WERI-Rb-1 (cell line): ENCODE data around the gene SHISA9.

Experiments used
- DNase-seq: peaks from one replicate; pipeline ENCODE4 v3.0.0-alpha.2; 2020
- H3K27ac ChIP-seq: fragments of 250-450 bp; sonication (Bioruptor Pico); 2 replicates; pipeline ENCODE4 v1.5.1; 2020; ENCODE audit warnings: mild to moderate bottlenecking, moderate library complexity
- H3K27me3 ChIP-seq: fragments of 250-450 bp; sonication (Bioruptor Pico); 2 replicates; pipeline ENCODE4 v1.5.1; 2021; ENCODE audit warnings: mild to moderate bottlenecking, low read depth, moderate library complexity; ENCODE audit not compliant: insufficient read depth, severe bottlenecking
- H3K36me3 ChIP-seq: fragments of 250-450 bp; sonication (Bioruptor Pico); 2 replicates; pipeline ENCODE4 v1.5.1; 2020; ENCODE audit warnings: mild to moderate bottlenecking, moderate library complexity
- H3K4me3 ChIP-seq: 2 replicates; pipeline ENCODE4 v1.5.1; 2011; ENCODE audit warnings: low read depth, mild to moderate bottlenecking, control low read depth, low read length
- H3K9me3 ChIP-seq: fragments of 250-450 bp; sonication (Bioruptor Pico); 2 replicates; pipeline ENCODE4 v1.5.1; 2021; ENCODE audit warnings: mild to moderate bottlenecking, moderate library complexity; ENCODE audit not compliant: severe bottlenecking
- CTCF ChIP-seq: IDR thresholded peaks from 2 replicates; pipeline ENCODE4 v1.5.1; 2011; ENCODE audit warnings: low read depth, mild to moderate bottlenecking, control low read depth, inconsistent platforms, low read length

SHISA9 gene

GRCh38 chr16:12878973-12879372, 22.4 kb upstream of the SHISA9 start:
- no peaks in the 10 kb centered on the region for H3K27me3 ChIP-seq
- H3K36me3 ChIP-seq = no peaks in the 10 kb centered on the region
- H3K9me3 ChIP-seq = no peaks in the 10 kb centered on the region
- no peak for TF ChIP-seq CTCF
- no peak for DNase-seq
- no peak overlapping the region for H3K4me3 ChIP-seq
- H3K27ac ChIP-seq = no peak overlapping the region

- Histone ChIP-seq H3K9me3 (no peaks in the 10 kb centered on the region), H3K27ac (no peak overlapping the region), H3K36me3 (no peaks in the 10 kb centered on the region), H3K27me3 (no peaks in the 10 kb centered on the region), H3K4me3 (no peak overlapping the region)
- no peak for DNase-seq
- TF ChIP-seq CTCF = no peak
Observed at GRCh38 chr16:12879812-12880211, 21.6 kb upstream of the SHISA9 start.

GRCh38 chr16:12881182-12881581, 20.2 kb upstream of the SHISA9 start:
- Histone ChIP-seq H3K36me3 (no peaks in the 10 kb centered on the region), H3K27ac (no peak overlapping the region), H3K9me3 (no peaks in the 10 kb centered on the region), H3K27me3 (no peaks in the 10 kb centered on the region), H3K4me3 (no peak overlapping the region)
- TF ChIP-seq CTCF = no peak
- no peak for DNase-seq

GRCh38 chr16:12881740-12882139, 19.7 kb upstream of the SHISA9 start:
- H3K9me3 ChIP-seq = no peaks in the 10 kb centered on the region
- TF ChIP-seq CTCF = no peak
- no peak for DNase-seq
- H3K27me3 ChIP-seq = no peaks in the 10 kb centered on the region
- H3K36me3 ChIP-seq = no peaks in the 10 kb centered on the region
- H3K27ac ChIP-seq = no peak overlapping the region
- no peak overlapping the region for H3K4me3 ChIP-seq

- Histone ChIP-seq H3K27ac (no peak overlapping the region), H3K27me3 (no peaks in the 10 kb centered on the region), H3K36me3 (no peaks in the 10 kb centered on the region), H3K4me3 (no peak overlapping the region), H3K9me3 (no peaks in the 10 kb centered on the region)
- TF ChIP-seq CTCF = no peak
- DNase-seq = no peak
Observed at GRCh38 chr16:12885742-12886141, 15.7 kb upstream of the SHISA9 start.

- H3K9me3 ChIP-seq = no peaks in the 10 kb centered on the region
- no peak overlapping the region for H3K27ac ChIP-seq
- no peak overlapping the region for H3K4me3 ChIP-seq
- DNase-seq = no peak
- TF ChIP-seq CTCF = no peak
- no peaks in the 10 kb centered on the region for H3K36me3 ChIP-seq
- no peaks in the 10 kb centered on the region for H3K27me3 ChIP-seq
Observed at GRCh38 chr16:12891836-12892235, 9.6 kb upstream of the SHISA9 start.
